HG03378 (cell line): Measurements from ENCODE around the gene BACH1.
A peak's percentile ranks its signal among the peaks of the same experiment; 100 is the strongest.
"Not testable (repeated sequence)": the region's sequence is repeated elsewhere in the genome, so short reads cannot be mapped to it uniquely, and the experiment has no call there.

Experiments used
- ATAC-seq: cut with Tn5 transposase; IDR thresholded peaks from one replicate; pipeline ENCODE4 v1.9.1; 2021; ENCODE audit warnings: mild to moderate bottlenecking, moderate library complexity; ENCODE audit not compliant: unreplicated experiment

The BACH1 gene

GRCh38 chr21:29342363-29342957 lies 43.7 kb downstream of the BACH1 start:
- ATAC-seq: peak; percentile 40

- ATAC-seq: no peak
Measured at GRCh38 chr21:29343519-29343918, 44.8 kb downstream of the BACH1 start.

DNA sequence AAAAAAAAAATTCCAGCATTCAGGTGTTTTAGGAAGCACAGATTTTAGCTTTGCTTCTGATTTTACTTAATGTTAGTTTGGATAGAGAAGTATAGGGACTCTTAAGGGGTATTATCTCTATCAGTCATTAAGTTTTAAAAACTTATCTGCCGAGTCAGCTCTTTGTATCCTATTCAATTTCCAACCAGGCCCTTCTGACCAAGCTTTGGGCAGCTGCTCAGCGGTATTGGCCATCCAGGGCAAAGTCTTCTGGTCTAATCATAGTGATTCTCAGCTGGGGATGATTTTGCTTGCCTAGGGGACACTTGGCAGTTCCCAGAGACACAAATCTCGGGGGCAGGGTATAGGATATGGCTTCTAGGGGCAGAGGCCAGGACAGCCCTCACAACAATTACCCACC lies 47.6 kb downstream of the BACH1 start:
- ATAC-seq: no peak

GRCh38 chr21:29346771-29347170 lies 48.0 kb downstream of the BACH1 start:
- ATAC-seq: no peak

DNA sequence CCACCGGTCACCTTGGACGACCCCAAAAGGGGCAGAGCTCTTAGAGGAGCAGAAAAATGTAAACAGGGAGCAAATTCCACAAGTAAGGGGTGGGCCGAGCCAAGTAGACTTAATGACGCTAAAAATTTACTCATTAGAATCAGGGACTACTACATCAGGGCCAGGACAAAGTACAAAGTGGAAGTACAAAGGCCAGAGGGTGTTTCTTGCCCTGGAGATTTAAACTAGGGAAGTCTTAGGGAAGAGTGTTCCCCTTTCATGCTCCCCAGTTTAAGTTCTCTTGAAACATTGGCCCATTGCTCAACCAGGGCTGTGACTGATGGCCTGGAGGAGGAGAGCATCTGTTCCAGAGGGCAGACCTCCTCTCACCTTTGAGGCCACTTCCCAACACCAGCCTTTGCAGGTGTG lies 48.6 kb downstream of the BACH1 start:
- no peak for ATAC-seq

- no peak for ATAC-seq
Measured at GRCh38 chr21:29349702-29350101, 51.0 kb downstream of the BACH1 start.

GRCh38 chr21:29350246-29350779 lies 51.6 kb downstream of the BACH1 start:
- ATAC-seq: no peak

GRCh38 chr21:29351691-29352090 lies 53.0 kb downstream of the BACH1 start:
- ATAC-seq: no peak

DNA sequence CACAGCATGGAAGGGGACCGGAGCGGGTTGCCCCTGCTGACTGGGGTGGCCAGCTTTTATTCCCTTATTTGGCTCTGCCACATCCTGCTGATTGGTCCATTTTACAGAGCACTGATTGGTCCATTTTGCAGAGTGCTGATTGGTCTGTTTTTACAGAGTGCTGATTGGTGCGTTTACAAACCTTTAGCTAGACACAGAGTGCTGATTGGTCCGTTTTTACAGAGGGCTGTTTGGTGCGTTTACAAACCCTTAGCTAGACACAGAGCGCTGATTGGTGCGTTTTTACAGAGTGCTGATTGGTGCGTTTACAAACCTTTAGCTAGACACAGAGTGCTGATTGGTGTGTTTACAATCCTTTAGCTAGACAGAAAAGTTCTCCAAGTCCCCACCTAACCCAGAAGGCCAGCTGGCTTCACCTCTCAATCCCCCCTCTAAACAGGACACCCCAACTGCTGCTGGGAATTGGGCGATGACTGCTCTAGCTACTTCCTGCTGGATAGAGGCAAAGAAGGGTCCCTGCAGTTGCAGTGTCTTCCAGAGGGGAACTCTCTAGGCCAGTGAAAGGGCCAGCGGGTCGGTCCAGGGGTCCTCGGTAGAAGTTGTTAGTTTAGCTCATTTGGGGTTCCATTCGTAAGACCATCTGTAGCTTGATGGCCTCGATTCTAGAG lies 56.5 kb downstream of the BACH1 start:
- not testable (repeated sequence) for ATAC-seq

- not testable (repeated sequence) for ATAC-seq
Measured at GRCh38 chr21:29356291-29356690, 57.6 kb downstream of the BACH1 start.

GRCh38 chr21:29356810-29357209 lies 58.1 kb downstream of the BACH1 start:
- not testable (repeated sequence) for ATAC-seq

DNA sequence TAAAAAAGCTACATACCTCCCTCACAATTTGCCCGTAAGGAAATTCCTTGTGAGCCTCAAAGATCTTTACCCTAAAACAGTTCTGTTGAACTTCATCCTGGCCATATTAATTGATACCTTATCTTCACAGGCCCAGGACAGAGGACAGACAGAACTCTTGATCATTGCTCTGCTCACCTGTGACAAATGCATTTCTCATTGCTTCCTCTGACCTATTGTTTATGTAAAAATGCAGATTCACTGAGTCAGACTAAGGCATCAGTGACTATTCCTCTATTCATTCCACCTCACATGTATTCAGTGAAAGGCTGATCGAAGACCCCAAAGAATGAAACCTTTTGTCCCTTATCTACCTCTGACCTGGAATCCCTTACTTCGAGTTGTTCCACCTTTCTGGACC lies 61.0 kb downstream of the BACH1 start:
- no peak for ATAC-seq

DNA sequence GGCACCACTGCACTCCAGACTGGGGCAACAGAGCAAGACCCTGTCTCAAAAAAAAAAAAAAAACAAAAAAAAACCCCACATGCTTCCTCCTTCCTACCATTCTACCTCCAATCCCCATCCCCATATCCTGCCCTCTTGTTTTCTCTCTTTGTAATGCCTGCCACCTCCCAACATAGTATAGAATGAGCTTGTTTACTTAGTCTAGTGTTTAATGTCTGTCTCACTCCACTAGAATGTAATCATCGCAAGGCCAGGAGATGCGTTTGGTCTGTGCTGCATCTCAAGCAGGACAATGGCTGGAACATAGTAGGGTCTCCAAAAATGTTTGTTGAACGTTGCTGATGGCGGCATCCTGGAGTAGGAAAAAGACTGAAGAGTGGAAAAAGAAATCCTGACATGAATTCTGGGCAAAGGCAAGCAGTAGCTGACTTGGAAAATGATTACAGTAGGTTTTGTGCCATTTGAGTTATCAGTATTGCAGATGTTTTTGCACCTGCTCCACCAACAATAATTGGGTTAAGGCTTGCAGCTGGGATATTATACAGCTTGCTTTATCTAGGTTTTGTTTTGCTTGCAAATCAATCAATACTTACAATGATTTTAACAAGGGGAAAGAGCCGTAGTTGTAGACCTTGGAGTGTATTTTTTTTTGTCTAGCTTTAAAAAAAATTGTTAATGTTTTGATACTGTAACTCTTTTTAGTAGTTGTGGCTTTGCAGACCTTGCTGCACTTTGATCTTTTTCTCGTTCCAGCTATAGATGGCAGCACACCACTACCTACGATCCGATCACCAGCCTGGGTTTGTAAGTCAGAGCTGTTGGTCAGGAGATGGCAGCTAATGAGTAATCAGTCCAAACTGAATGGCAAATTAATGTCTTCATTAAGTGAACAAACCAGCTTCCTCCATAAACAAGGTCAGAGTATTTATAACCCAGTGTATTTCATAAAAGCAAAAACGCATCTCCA lies 62.4 kb downstream of the BACH1 start:
- ATAC-seq: no peak

GRCh38 chr21:29362758-29363157 lies 64.0 kb downstream of the BACH1 start:
- ATAC-seq: no peak

GRCh38 chr21:29365661-29366265 lies 67.0 kb downstream of the BACH1 start:
- ATAC-seq: no peak

GRCh38 chr21:29366532-29366931 lies 67.8 kb downstream of the BACH1 start:
- ATAC-seq: no peak

- ATAC-seq: no peak
Measured at GRCh38 chr21:29367335-29367734, 68.6 kb downstream of the BACH1 start.

DNA sequence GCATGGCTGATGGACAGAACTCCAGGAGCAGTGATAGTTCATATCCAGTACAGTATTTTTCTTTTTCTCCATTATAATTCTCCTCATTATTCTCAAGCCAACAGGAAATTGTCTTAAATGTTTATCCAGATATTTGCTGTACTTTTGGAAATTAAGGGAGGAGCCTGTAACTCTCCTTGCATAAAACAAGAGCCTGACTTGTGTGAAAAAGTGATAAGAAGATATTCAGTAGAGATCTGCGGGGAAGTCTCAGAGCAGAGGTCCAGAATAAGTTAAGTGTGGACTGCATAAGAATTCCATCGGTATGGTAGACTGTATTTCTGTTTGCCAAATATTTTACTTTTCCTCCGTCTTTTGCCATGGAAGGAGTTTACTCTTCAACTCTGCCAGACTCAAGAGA lies 70.2 kb downstream of the BACH1 start:
- ATAC-seq: no peak

- ATAC-seq: no peak
Measured at GRCh38 chr21:29371464-29371863, 72.7 kb downstream of the BACH1 start.

- peak; percentile 89 for ATAC-seq
Measured at GRCh38 chr21:29372063-29372802, 73.5 kb downstream of the BACH1 start.
